Vagina (tissue), 2 donors: ENCODE data around the gene SNUPN.

Experiments used
- CTCF ChIP-seq, 3 experiments: fragments of 450-650 bp in 2 of 3; fragments of 200-600 bp in 1 of 3; sonication (generic) in 1 of 3; IDR thresholded peaks; one replicate each; pipeline ENCODE4 v1.5.1; 2017 to 2019; ENCODE audit warnings: antibody characterized with exemption in 3 of 3, mild to moderate bottlenecking in 2 of 3, moderate library complexity in 2 of 3
- POLR2A ChIP-seq, 2 donors: fragments of 450-650 bp; IDR thresholded peaks; one replicate each; pipeline ENCODE4 v1.6.1; 2017; ENCODE audit warnings: antibody characterized with exemption in 2 of 2, mild to moderate bottlenecking in 2 of 2, moderate library complexity in 2 of 2

- TF ChIP-seq CTCF (IDR thresholded peaks at IDR 0.05) (no peak), POLR2A (IDR thresholded peaks at IDR 0.05) (no peak)
Observed at GRCh38 chr15:75584121-75584520, 41.4 kb downstream of the SNUPN start.
